GM18951 (cell line): ENCODE results near the gene FGFR3.

Experiments
- POLR2A ChIP-seq: IDR thresholded peaks from 4 replicates; pipeline ENCODE4 v1.6.1; 2011; ENCODE audit warnings: mild to moderate bottlenecking; ENCODE audit not compliant: insufficient read length, insufficient read depth; ENCODE audit errors: extremely low read depth
- in situ Hi-C: fragments of 300-500 bp; cut with MboI; formaldehyde crosslinking; loops from one replicate; pipeline ENCODE4 v1.12.0; 2022; ENCODE audit warnings: low sequenced_read_pairs, mixed read lengths, inconsistent platforms; ENCODE audit not compliant: unreplicated experiment

Gene FGFR3

GRCh38 chr4:1761130-1761689 is 31.9 kb upstream of the FGFR3 start:
- in situ Hi-C loops = no loop called here
- TF ChIP-seq POLR2A = no peak

- no peak for TF ChIP-seq POLR2A
These were observed 30.7 kb upstream of the FGFR3 start for GRCh38 chr4:1762264-1763010.

GRCh38 chr4:1763070-1763549 is 30.0 kb upstream of the FGFR3 start:
- in situ Hi-C loops = no loop called here
- TF ChIP-seq POLR2A = no peak

More at GRCh38 chr4:1762264-1763010, 30.7 kb upstream of the FGFR3 start:
- in situ Hi-C loops = no loop called here

GRCh38 chr4:1763550-1764080 is 29.5 kb upstream of the FGFR3 start:
- TF ChIP-seq POLR2A = no peak
- in situ Hi-C loops = no loop called here

GRCh38 chr4:1764670-1765069 is 28.4 kb upstream of the FGFR3 start:
- in situ Hi-C loops = no loop called here

GRCh38 chr4:1765409-1766072 is 27.6 kb upstream of the FGFR3 start:
- TF ChIP-seq POLR2A = no peak
- in situ Hi-C loops = no loop called here

More at GRCh38 chr4:1764670-1765069, 28.4 kb upstream of the FGFR3 start:
- TF ChIP-seq POLR2A = no peak

- in situ Hi-C loops = no loop called here
- TF ChIP-seq POLR2A = no peak
These were observed 26.7 kb upstream of the FGFR3 start for GRCh38 chr4:1766106-1767060.

GRCh38 chr4:1767061-1767769 is 25.9 kb upstream of the FGFR3 start:
- in situ Hi-C loops = no loop called here
- TF ChIP-seq POLR2A = no peak

GRCh38 chr4:1767770-1768366 is 25.2 kb upstream of the FGFR3 start:
- in situ Hi-C loops = no loop called here
- no peak for TF ChIP-seq POLR2A

GRCh38 chr4:1768367-1769034 is 24.6 kb upstream of the FGFR3 start:
- no peak for TF ChIP-seq POLR2A
- in situ Hi-C loops = no loop called here

GRCh38 chr4:1769692-1770091 is 23.4 kb upstream of the FGFR3 start:
- in situ Hi-C loops = no loop called here
- no peak for TF ChIP-seq POLR2A

- in situ Hi-C loops = no loop called here
- TF ChIP-seq POLR2A = no peak
These were observed 22.8 kb upstream of the FGFR3 start for GRCh38 chr4:1770245-1770644.
